Sciatic nerve (tissue), 2 donors: ENCODE measurements around the gene LRBA. TPM values are rescaled to one million over a fixed set of nuclear protein-coding genes. Genes with fewer than 3 reads are reported as not detected.
"Not testable (repeated sequence)": the region's sequence is repeated elsewhere in the genome, so short reads cannot be mapped to it uniquely, and the experiment has no call there.

Experiments used
- ATAC-seq: fragments of 200-7000 bp; cut with Tn5 transposase; one replicate; pipeline ENCODE4 v1.9.1; 2020; ENCODE audit warnings: mild to moderate bottlenecking, moderate library complexity
- DNase-seq: peaks from one replicate; pipeline ENCODE4 v3.0.0-alpha.2; 2020; ENCODE audit warnings: low spot score
- intact Hi-C: fragments of 100-400 bp; cut with DNase I; formaldehyde crosslinking; loops from one replicate; pipeline ENCODE4 v1.14.2; 2022
- total RNA-seq: library from RNA; stranded (reverse); fragmentation: NEBNext Ultra II Directional; extraction: Animal tissue kit (Norgen Biotek cat#: 25700); gene quantifications from one replicate; pipeline ENCODE4 v1.2.1, GENCODE V29; 2021
- donor health status: DM: no; HTN: no; CAD: no.
- donor health status: DM: no; HTN: no; CAD: no.

LRBA gene
- total RNA-seq, 1 donor from 2014 or later, result 34.5 TPM

DNA sequence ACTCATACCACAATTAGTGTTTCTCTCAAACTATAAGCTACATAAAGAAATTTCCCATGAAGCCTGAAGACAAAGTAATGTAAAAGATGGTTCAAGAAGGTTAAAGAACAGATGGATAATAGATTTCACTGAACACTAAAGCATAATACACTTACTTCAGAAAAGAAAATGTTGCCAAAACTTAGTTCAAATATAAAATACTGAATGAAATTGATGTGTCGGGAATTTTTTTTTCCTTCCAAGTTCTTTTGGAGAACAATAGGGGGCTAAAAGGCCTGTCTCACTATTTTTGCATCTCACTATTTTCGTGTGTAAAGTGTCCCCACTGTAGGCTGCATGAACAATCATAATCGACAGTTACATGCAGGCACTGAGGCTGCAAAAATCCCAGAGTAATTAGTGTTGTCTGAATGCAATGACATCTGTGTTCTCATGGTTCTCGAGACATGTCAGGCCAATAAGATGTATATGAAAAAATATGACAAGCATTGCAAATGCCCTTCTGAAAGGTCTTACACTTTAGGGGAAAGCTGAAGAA lies 445.0 kb downstream of the LRBA start:
- DNase-seq (no peak), ATAC-seq (no peak)
- intact Hi-C loops, result no loop called here

GRCh38 chr4:150569384-150569987 lies 445.6 kb downstream of the LRBA start:
- ATAC-seq (no peak), DNase-seq (no peak)
- intact Hi-C loops, result no loop called here

- ATAC-seq (no peak), DNase-seq (no peak)
- intact Hi-C loops, result no loop called here
Observed at GRCh38 chr4:150567070-150567469, 448.0 kb downstream of the LRBA start.

- ATAC-seq, DNase-seq, intact Hi-C loops: not testable (repeated sequence)
Observed at GRCh38 chr4:150564967-150565366, 450.1 kb downstream of the LRBA start.

DNA sequence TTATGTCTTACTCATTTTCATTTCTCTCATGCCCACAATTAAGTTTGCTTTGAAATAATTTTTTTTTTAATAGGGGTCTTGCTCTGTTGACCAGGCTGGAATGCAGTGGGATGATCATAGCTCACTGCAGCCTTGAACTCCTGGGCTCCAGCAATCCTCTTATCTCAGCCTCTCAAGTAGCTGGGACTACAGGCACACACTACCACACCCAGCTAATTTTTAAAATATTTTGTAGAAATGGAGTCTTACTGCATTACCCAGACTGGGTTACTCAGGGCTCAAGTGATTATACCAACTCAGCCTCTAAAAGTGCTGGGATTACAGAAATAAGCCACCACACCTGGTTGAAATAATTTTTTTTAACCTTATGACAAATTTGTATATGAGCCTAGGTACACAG lies 452.3 kb downstream of the LRBA start:
- intact Hi-C loops, result no loop called here
- DNase-seq (no peak), ATAC-seq (no peak)

- no peak for DNase-seq
- ATAC-seq, result no peak
- intact Hi-C loops, result no loop called here
Observed at GRCh38 chr4:150562250-150562649, 452.8 kb downstream of the LRBA start.

GRCh38 chr4:150561143-150561737 lies 453.8 kb downstream of the LRBA start:
- no peak for ATAC-seq
- no peak for DNase-seq
- intact Hi-C loops, result no loop called here

- DNase-seq, intact Hi-C loops, ATAC-seq: not testable (repeated sequence)
Observed at GRCh38 chr4:150557811-150558210, 457.3 kb downstream of the LRBA start.

- ATAC-seq (no peak), DNase-seq (no peak)
- intact Hi-C loops, result no loop called here
Observed at GRCh38 chr4:150547154-150547838, 467.8 kb downstream of the LRBA start.

- DNase-seq, result no peak
- intact Hi-C loops, result no loop called here
- ATAC-seq, result no peak
Observed at GRCh38 chr4:150546286-150546685, 468.8 kb downstream of the LRBA start.

DNA sequence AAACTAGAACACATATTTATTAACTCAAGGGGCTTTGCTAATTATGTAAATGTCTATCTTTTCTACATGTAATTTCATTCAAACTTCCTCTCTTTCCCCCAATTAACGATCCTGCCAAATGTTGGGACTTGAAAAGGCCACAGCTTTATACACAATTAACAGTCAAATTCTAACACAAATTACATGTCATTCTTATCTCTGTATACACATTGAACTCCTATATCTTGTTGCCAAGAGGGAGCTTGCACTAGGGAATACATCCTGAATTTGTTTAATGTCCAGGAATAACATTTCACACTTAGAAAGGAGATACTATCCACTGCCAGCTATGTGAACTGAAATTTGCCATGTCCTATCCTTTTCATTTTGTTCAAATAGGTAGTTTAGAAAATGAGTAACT lies 472.0 kb downstream of the LRBA start:
- DNase-seq, result no peak
- no peak for ATAC-seq
- intact Hi-C loops, result no loop called here

- intact Hi-C loops, result no loop called here
- ATAC-seq (no peak), DNase-seq (no peak)
Observed at GRCh38 chr4:150541681-150542080, 473.4 kb downstream of the LRBA start.

GRCh38 chr4:150540959-150541360 lies 474.1 kb downstream of the LRBA start:
- DNase-seq (no peak), ATAC-seq (no peak)
- intact Hi-C loops, result no loop called here

DNA sequence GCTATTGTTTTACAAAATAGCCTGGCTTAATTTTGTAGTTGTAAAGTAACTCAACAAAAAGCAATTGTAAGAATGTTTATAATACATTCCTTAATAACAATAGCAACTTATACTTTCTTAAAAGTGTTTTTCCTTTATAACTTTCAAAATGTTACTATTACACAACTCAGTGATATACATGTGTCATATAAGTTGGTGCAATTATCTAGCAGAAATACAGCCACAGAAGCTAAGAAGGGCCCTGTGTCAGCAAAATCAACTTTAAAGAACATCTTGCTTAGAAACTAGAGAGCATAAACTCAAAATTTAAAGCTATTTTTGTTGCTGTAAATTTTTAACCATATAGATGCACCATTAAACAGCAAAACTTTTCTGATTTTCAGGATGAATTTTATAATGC lies 474.5 kb downstream of the LRBA start:
- ATAC-seq (no peak), DNase-seq (no peak)
- intact Hi-C loops, result no loop called here

GRCh38 chr4:150537911-150538310 lies 477.2 kb downstream of the LRBA start:
- DNase-seq, ATAC-seq, intact Hi-C loops: not testable (repeated sequence)

DNA sequence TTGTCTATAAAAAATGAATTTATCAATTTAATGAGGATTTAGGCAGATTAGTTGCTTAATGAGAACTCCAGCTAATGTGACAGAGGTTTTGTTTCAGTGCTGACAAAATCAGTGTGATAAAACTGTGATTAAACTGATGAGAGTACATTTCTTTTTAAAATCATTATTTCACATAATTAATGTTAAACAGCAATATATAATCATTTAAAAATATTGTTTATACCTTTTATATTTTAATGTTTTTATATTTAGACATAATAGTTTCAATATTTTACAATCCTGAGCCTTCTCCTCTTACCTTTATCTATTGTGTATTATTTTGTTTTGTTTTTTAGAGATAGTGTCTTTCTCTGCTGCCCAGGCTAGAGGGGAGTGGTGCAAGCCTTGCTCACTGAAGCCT lies 480.3 kb downstream of the LRBA start:
- intact Hi-C loops, result no loop called here
- DNase-seq (no peak), ATAC-seq (no peak)

- intact Hi-C loops, result no loop called here
- no peak for ATAC-seq
- no peak for DNase-seq
Observed at GRCh38 chr4:150533673-150534072, 481.4 kb downstream of the LRBA start.

DNA sequence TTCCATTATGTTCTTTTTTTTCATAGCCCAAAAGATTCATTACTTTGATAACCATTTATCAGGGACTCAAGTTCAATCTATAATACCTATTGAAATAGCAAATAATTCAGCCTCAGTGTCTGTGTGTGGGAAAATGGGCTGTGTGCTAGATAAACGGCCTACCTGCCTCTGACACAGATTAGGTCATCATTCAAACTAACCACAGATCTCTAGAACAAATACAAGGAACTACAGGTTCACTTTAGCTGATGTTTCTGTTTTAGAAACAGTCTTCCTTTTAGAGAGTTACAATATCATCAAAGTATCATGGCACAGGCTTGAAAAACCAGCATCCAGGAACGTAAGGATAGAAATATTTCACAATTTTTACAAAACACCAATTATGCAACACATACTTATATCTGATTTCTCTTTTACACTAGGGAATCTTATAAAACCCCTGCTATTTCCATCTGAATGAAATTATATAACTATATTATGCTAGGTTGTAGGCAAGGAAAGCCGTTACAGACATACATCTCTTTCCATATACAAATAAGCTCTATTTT lies 489.7 kb downstream of the LRBA start:
- intact Hi-C loops, result no loop called here

GRCh38 chr4:150518559-150518958 lies 496.5 kb downstream of the LRBA start:
- ATAC-seq, result no peak
- DNase-seq, result no peak
- intact Hi-C loops, result no loop called here

More for the DNA sequence above, 489.7 kb downstream of the LRBA start:
- ATAC-seq (no peak), DNase-seq (no peak)

DNA sequence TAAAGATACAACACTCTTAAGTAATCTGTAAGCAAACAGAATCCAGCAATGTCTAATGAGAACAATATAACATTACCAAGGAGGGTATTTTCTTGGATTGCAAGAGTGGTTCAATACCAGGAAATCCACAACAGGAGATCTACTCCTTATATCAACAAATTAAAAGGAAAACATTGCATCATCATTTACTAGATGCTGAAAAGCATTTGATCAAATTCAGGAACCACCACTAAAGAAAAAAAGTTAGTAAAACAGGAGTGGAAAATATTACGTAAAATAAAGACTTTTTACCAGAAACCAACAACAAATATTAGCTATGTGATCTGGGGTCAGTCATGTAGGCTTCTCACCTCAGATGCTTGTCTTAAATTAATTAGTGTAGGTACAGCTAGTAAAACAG lies 499.9 kb downstream of the LRBA start:
- ATAC-seq, result no peak
- intact Hi-C loops, result no loop called here
- DNase-seq, result no peak
